ENCODE results near the gene TFCP2L1.

Gene TFCP2L1

DNA sequence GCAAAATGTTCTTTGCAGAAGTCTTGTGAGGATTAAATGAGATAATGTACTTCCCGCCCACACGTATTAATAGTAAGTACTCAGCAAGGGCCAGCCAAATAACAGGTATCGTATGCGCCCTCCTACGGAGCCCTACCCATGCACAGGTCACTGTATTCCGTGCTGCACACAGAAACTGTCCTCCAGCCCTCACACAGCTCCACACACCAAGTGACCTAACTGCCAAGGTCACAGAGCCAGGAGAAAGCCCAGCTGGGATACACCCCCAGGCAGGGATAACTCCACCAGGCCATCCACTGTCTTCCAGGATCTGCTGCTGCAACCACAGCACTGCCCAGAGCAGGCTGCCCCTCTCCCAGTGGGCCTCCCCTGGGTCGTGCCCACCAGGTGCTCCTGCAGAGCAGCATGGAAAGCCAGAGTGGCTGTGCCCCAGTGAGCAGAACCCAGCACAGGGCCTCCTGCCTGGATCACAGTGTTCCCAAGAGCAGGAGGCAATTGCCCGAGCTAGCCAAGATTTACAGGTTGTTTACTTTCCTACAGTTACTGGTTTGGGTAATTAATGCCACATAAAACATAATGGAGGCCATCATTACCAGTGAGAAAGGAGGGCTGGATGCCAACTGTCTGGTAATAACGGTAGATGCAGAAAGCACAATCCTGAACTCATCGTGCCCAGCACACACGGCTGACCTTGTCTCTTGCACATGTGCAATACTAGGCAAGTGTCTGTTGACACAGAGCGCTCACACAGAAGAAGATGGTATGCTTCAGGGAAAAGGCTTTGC, 24.4 kb downstream of the TFCP2L1 start:
- DNase-seq = no peak

DNA sequence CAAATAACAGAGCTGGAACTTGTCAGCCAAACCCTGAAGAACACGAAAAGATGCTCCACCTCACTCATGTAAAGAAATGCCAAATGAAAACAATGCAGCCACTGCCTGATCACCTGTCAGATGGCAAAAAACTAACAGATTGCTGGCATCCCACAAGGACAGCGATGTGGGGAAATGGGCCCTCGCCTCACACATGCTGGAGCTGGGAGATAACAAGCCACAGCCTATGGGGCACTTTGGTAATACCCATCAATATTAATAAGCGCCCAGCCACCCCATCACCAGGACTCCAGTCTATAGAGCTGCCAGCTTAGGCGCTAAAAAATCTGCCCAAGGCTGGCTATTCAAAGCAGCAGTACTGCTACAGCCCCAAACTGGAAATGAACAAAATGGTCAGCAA, 27.0 kb downstream of the TFCP2L1 start:
- DNase-seq = no peak

DNA sequence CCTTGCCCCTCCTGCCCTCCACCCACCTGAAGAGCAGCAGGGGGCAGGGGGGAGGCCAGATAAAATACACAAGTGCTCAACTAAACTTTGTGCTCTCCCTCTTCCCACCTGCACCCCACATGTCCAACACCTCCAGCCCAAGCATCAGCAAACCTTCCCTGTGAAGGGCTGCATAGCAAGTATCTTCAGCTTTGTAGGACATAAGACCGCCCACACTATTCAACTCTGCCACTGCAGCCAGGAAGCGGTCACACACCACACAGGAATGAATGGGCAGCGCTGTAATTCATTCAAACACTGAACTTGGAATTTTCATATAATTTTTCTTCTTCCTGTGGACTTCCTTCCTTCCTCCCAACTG, 27.5 kb downstream of the TFCP2L1 start:
- DNase-seq = no peak

DNA sequence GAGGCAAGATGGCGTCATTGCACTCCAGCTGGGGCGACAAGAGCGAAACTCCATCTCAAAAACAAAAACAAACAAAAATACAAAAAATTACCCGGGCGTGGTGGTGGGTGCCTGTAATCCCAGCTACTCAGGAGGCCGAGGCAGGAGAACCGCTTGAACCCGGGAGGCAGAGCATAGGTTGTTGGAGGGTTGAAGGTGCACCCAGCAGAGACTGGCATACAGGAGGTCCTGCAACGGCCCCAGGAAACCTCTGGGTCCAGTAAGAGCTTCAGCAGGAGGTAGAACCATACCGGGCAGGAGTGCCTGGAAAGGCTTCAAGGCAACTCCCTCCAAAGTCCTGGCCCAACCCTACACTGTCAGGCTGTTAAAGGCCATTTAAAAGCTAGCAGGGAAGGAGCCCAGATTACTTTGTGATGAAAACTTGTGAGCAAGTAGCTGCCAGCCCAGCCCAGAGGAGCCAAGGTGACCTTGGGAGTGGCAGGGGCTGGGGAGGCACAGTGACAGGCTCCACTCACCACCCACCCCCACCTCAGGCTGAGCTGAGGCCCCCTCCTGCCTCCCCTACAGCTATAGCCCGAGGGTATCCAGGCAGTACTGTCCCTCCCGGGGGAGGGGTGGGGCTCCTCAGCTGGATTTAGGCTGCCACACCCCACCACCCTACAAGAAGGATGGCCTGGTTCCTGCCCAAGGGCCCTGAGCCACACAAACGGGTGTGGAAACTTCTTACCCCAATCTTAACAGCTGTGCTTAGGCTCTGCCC, 28.1 kb downstream of the TFCP2L1 start:
- no peak for DNase-seq

DNA sequence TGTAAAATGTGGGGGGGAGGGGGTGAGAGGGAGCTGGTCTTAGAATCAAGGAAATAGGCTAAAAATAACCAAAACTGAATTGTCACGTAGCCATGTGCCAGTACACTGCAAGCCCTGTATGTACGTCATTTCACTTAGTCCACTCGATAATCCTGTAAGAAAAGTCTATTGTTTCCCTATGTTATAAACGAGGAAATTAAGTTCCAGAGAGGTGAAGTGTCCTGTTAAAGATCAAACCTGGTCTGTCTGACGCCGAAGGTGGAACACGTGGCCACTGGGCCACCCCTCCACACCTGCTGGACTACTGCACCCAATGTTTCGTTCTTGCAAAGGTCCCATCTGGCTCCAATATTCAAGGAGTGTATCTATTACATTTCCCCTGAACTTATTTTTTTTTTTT, 29.6 kb downstream of the TFCP2L1 start:
- DNase-seq = no peak

DNA sequence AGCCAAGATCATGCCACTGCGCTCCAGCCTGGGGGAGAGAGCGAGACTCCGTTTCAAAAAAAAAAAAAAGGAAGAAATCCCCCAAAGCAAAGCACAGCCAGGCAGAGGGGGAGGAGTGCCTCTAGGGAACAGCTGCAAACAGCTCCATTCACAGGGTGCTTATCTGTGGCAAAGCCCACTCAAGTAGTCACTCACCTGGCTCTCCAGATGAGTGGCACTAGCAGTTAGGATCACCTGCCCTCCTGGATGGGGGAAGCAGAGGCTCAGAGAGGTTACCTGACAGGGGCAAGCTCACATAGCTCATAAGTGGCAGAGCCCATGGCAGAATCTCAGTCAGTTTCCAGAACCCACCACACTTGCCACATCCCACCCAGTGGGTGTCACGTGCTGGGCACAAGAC, 30.3 kb downstream of the TFCP2L1 start:
- no peak for DNase-seq

DNA sequence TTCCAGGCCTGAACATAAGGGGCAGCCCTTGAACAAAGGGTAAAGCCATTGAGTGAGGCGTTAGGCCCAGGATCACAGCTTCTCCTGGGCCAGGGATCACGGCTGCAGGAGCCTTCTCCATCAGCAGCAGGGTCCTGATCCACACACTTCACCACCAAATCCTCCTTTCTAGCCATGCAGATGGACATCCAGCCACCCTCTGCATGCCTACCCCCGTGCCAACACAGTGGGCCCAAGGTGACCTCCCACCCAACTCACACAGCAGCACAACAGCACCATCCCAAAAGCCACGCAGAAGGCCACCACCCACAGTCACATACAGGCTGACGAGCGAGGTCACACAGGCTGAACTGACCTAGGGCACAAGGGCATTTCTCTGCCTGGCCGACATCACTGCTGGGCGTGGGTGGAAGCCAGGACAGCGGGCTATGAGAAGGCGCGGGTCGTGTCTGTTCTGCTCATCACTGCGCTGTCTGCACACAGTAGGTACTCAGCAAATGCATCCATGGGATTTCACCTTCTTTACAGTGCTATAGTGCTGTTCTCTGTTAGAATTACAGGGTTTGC, 31.2 kb downstream of the TFCP2L1 start:
- no peak for DNase-seq

DNA sequence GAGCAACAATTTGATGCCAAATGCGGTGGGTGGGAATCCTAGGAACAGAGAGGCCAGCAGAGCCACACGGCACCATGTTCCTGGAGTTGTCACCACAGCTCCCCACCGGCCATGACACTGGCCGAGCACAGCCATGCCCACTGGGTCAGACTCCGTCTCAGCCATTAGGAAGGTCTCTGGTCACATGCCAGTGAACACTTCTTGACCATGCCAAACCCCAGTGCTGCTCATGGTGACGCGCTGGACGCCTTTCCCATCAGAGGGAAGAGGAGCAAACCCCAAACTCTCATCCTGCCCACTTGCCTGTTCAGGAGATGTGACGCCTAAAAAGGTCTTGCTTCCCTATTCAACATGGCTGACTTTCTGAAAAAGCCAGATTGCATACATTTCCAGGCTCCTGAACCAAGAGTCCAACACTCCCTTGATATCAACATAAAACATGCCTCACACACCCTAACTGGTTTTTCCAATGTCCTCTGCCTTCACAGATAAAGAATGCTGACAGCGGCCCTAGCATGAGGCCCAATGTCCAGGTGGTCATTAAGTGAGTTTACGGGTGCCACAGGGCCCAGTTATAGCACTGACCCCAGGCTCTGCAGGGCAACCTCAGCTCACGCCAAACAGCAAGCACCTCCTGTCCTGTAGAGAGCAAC, 31.9 kb downstream of the TFCP2L1 start:
- no peak for DNase-seq

DNA sequence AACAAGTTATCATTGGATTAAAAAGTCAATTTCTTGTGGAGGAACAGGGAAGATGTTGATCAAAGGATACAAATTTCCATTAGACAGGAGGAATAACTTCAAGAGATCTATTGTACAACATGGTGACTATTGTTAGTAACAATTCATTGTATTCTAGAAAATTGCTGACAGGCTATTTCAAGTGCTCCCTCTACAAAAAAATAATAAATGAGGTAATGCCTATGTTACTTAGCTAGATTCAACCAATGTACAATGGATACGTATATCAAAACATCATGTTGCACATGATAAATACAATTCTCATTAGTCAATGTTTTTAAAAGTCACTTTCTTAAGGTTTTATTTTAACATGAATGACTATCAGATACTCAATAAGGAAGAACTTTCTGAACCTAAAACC, 33.5 kb downstream of the TFCP2L1 start:
- DNase-seq = no peak

DNA sequence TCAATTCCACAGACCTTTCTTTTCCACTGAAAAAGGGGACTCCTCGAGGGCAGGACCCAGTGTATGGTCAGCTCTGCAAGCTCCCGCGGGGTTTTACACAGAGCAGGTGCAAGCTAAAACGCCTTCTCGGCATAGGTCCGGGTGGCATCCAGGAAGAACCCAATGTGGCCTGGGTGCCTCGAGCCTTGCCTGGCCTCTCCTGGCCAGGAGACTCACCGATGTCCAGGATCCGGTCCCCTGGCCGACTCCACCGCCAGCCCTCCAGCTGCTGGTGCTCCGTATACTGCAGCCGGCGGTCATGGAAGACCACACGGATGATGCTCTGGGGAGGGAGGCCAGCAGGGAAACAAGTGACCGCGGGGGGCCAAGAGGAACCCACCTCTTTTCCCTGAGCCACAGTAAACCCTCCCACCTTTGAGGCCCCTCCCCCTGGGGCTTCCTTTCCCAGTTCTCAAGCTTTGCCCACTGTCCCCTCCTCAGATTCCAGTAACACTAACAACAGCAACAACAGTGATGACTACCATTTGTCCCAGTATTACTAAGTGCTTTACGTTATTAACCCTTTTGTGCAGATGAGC, 36.1 kb downstream of the TFCP2L1 start:
- no peak for DNase-seq

DNA sequence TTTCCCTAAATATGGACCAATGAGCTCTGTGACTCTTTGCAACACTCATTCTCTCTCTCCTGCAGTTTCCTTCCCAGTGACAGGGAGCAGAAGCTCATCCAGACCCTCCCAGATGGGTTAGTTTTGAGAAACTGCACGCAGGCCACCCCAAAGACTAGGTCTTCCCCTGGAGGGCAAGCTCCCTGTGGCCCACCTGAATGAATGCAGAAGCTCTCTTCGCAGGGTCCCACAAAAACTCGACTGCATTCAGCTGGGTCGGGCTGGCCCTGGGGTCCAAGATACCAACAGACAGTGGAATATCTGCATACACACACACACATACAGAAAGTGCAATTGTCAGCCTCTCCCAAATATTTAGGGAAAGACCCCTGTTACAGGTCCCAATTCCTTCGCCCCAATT, 37.0 kb downstream of the TFCP2L1 start:
- DNase-seq = no peak

DNA sequence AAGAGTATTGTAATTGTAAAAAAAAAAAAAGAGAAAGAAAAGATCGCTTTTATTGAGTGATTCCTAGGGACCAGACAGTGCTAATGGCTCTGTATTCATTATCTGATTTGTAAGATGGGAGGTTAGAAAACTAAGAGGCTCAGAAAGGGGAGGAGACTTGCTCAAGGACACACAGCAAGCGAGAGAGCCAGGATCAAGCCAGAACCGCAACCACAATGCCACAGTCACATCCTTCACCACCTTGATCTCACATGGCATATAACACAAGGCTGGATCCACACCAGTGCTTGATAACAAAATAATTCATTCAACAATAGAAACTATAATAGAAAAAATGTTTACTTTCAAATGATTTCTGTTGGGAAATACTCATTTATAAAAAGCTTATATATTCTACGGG, 37.5 kb downstream of the TFCP2L1 start:
- no peak for DNase-seq

DNA sequence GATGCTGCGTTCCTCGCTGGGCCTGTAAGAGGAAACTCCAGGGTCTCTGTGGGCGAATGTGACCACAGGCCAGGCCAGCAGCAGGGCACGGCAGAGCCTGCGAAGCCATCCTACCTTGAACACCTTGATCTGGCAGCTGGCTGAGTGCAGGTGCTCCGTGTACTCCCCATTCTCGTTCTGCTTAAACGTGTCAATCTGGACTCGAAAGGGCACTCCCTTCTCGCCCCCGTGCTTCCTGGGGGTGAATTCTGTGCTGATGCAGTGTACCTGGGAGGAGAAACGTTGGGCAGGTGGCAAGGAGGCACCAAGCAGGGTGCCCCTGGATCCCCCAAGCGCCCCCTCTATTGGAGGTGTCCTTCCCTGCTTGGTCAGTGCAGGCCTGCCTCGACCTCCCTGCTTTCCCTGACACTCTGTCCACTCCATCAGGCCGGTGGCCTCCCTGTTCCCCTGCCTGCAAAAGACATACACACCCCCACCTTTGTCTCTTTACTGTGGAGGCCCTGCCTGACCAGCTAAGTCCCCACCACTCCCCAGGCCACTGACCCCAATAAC, 38.2 kb downstream of the TFCP2L1 start:
- DNase-seq = no peak

DNA sequence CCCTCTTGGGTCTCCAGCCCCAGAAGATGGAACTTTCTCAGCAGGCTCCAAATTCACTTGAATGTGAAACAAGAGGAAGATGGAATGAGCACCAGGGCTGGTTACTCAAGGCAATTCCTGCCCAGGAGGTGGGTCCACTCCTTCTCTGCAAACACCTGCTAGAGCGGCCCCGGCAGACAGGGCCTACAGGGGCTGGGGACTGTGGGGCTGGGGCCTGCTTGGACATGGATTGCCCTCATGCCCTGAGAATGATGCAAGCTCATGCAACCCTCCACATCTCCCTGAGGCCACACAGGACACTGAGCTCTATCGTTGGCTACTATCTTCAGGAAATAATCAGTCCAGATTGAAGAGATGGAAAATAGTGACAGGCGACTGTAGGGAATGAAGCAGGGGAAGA, 39.1 kb downstream of the TFCP2L1 start:
- no peak for DNase-seq

DNA sequence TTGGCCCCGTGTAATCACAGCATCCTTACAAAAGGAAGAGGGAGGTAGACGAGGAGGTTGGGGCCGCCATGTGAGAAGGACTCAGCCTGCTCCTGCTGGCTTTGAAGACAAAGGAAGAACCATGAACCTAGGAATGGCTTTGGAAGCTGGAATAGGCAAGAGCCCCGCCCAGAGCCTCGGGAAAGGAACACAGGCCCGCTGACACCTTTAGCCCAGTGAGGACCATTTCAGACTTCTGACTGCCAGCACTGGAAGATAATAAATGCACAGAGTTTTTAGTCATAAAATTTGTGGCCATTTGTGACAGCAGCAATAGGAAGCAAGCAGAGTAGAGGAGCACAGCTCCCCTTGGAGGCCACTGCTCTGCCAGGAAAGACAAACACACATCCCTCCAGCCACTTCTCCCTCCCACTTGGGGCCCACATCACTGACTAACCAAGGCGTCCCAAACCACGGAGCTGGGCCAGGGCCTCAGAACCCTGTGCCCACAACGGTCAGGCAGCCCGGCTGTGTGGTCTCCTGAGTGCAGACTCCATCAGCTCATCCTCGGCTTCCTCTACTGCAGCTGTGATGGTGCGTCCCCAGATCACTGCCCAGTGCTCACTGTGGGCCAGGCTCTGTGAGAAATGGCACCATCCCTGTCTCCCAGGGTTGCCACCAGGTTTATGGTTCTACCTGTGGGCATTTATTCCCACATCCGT, 39.7 kb downstream of the TFCP2L1 start:
- no peak for DNase-seq

DNA sequence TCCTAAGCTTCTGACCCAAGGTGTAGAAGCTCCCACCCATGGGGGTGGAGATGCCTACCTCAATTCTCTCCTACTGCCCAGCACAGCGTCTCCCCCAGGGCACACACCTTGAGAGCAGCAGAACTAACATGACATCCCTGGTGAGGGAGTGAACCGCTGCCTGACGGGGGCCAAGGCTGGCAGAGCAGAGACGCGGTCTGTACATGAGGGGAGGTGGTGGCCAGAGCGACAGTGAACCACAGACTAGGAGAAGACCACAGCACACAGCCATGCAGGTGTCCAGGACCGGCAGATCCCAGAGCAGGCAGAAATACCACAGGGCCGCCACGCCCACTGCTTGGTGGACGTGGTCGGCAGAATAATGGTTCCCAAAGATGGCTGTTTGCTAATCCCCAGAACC, 40.4 kb downstream of the TFCP2L1 start:
- no peak for DNase-seq

DNA sequence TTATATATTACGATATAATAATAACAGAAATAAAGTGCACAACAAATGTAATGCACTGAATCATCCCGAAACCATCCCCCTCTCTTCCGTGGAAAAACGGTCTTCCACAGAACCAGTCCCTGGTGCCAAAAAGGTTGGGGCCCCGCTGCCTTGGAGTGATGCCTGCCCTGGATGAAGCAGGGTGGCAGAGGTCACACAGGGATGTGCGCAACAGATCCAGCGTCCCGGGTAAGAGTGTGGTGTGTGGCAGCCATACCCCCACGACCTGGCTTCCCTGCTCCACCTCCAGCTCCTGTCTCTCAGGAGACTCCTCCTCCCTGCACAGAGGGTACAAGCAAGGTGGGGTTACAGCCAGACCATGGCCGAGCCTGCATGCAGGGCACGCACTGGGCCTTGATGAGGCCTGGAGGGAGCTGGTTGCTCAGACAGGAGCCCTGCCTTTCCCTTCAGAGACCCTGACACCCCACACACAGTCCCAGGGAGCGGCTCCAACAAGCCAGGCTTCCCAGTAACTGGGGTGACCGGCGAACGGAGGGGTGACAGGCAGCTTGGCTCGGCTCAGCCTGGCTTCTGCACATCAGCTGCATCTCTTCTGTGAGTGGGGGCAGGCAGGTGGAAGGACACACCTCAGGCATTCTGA, 41.1 kb downstream of the TFCP2L1 start:
- DNase-seq = no peak

DNA sequence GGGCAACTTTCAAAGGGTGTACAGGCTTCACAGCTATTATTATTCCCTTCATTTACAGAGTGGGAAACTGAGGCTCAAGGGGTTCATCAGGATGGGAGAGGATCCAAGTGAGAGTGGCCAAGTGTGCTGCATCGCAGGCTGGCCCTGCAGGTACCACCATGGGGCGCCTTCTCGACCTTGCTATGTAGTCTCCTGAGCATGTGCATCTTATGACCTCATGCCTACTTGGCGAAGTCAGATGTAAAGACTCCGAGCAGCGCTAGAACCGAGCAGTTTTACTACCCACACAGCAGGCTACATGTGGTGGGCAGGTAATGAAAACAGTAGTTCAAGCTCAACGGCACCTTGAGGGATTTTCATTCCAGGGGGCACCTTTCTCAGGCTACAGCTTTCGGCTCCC, 42.0 kb downstream of the TFCP2L1 start:
- DNase-seq = no peak

DNA sequence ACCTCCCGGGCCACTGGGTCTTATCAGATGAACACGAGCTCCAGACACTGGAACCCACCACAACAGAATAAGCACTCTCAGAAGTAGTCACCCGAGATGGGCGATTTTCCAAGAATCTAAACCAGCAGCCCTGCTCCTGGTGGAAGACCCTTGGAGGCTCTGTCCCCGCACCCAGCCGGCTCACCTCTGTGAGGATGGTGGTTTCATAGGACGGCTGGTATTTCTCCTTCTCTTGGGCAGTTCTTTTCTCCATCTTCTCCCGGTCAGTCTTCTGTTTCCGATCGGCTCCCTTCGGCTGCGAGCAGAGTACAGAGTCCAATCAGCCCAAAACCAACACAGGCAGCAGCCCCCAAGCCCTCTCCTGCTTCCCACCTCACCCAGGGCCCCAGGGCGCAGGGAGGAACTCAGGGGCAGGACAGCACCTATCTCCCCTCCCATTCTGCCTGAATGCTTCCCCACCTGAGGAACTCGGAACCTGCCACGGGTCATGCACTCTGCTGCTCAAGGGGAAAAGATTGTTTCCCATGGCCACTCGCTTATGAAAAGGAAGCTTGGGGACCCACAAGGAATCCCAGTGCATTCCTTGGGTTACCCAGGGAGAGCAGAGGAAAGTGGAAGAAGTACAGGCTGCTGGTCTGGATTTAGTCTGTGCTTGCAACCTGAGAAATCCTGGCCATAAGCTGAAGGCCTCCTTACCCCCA, 42.7 kb downstream of the TFCP2L1 start:
- peak; percentile 14 for DNase-seq

DNA sequence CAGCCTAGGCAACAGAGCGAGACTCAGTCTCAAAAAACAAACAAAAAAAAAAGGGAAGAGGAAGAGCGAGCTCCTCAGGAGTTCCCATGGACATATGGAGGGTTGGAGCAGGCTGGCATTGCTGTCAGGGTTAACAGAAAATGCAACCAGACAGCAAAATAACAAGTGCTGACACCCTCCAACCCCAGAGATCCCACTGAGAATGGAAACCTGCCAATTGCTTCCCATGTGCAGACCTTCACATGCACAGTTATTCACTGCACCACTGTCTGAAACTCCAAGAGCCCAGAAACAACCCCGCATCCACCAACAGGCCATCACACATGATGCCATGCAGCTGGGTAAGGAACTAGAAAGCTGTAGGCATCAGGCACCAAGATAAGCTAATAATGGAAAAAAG, 43.5 kb downstream of the TFCP2L1 start:
- no peak for DNase-seq

DNA sequence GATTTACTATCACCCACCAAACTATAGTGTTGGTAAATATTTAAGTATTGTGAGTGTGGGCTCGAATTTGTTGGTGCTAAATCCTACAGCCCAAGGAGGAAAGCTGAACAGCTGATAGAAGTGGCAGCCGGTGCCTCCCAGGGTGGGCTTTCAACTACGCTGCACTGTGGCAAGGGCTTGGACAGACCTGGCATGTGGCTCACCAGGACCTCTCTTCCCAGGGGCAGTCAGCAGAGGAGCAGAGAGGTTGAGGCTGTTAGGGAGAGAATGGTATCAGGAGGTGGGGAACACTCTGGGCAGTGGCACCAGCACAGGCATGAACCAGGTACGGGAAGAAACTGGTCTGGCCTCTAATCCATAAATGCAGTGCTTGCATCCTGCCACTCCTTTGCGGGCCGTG, 44.6 kb downstream of the TFCP2L1 start:
- no peak for DNase-seq
